Tibial nerve (tissue), 4 donors: ENCODE results near the gene SFI1. TPM values are rescaled to one million over a fixed set of nuclear protein-coding genes. Genes with fewer than 3 reads are reported as not detected.
A peak's percentile ranks its signal among the peaks of the same experiment; 100 is the strongest.

ENCODE experiments used
- DNase-seq, 2 donors: peaks; one replicate each; pipeline ENCODE4 v3.0.0-alpha.2; 2019; ENCODE audit warnings: low spot score in 2 of 2
- H3K27ac ChIP-seq, 4 donors: fragments of 200-600 bp; sonication (generic) in 3 of 4; one replicate each; pipeline ENCODE4 v1.5.1; 2017 to 2019; ENCODE audit warnings: mild to moderate bottlenecking in 1 of 4
- H3K27me3 ChIP-seq, 2 donors: fragments of 200-600 bp; sonication (generic) in 1 of 2; one replicate each; pipeline versions ENCODE4 v1.5.1 to v1.6.0; 2017 to 2019
- H3K36me3 ChIP-seq, 3 donors: fragments of 200-600 bp; sonication (generic); one replicate each; pipeline ENCODE4 v1.5.1; 2018 to 2019
- H3K4me1 ChIP-seq, 4 donors: fragments of 200-600 bp; sonication (generic) in 3 of 4; one replicate each; pipeline ENCODE4 v1.5.1; 2017 to 2019
- H3K4me3 ChIP-seq, 4 donors: fragments of 200-600 bp; sonication (generic) in 3 of 4; one replicate each; pipeline ENCODE4 v1.5.1; 2017 to 2019; ENCODE audit warnings: mild to moderate bottlenecking in 1 of 4, moderate library complexity in 1 of 4
- H3K9me3 ChIP-seq, 4 donors: fragments of 200-600 bp; sonication (generic) in 3 of 4; one replicate each; pipeline ENCODE4 v1.5.1; 2017 to 2019
- CTCF ChIP-seq, 5 experiments: fragments of 200-600 bp in 3 of 5; fragments of 450-650 bp in 2 of 5; sonication (generic) in 3 of 5; IDR thresholded peaks; one replicate each; pipeline ENCODE4 v1.5.1; 2016 to 2019; ENCODE audit warnings: antibody characterized with exemption in 5 of 5, mild to moderate bottlenecking in 3 of 5, moderate library complexity in 2 of 5
- EP300 ChIP-seq, 2 donors: sonication (generic); formaldehyde crosslinking; IDR thresholded peaks; one replicate each; pipeline ENCODE4 v1.6.1; 2017; ENCODE audit warnings: antibody characterized with exemption in 2 of 2, mild to moderate bottlenecking in 1 of 2
- POLR2A ChIP-seq, 2 donors: fragments of 450-650 bp; IDR thresholded peaks; one replicate each; pipeline ENCODE4 v1.6.1; 2017; ENCODE audit warnings: antibody characterized with exemption in 2 of 2, mild to moderate bottlenecking in 2 of 2, moderate library complexity in 2 of 2
- WGBS, 2 donors: methylation state at CpG; one replicate each; pipeline ENCODE4 v1.1.5; 2018; 5-methylcytosine and 5-hydroxymethylcytosine counted together
- total RNA-seq, 4 donors: library from RNA; depleted of rRNA; stranded (reverse); fragments of >200 nt; gene quantifications; one replicate each; pipeline ENCODE4 v1.1.0, GENCODE V29; 2016

The SFI1 gene
- total RNA-seq, 4 donors from 2014 or later = 30.4 to 66.9 (median 49.5) TPM

DNA sequence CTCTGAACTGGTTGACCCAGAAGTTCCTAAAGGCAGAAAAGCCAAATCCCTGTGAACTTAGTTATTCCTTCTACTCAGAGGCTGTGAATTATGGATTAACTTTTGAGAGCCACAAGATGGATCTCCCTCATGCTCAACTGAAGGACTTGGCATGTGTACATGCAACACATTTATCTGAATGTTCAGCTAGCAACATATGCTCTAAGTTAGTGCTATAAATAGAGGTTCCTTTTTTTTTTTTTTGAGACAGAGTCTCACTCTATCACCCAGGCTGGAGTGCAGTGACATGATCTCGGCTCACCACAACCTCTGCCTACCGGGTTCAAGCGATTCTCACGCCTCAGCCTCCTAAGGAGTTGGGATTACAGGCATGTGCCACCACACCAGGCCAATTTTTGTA is 46.8 kb upstream of the SFI1 start:
- TF ChIP-seq EP300 (IDR thresholded peaks at IDR 0.05) (no peak), CTCF (IDR thresholded peaks at IDR 0.05) (no peak), POLR2A (IDR thresholded peaks at IDR 0.05) (no peak)
- Histone ChIP-seq H3K9me3 (no peaks in the 10 kb centered on the region), H3K27ac (no peak overlapping the region), H3K27me3 (no peaks in the 10 kb centered on the region), H3K4me1 (no peaks in the 10 kb centered on the region), H3K4me3 (no peak overlapping the region), H3K36me3 (peaks cover 3 to 83% (median 4%) of the 10 kb centered on the region in 3 donors)
- WGBS, 2 donors = 91 to 94% methylated on average over 4 of the region's 4 CpGs
- DNase-seq = no peak

GRCh38 chr22:31451709-31452571 is 44.4 kb upstream of the SFI1 start:
- Histone ChIP-seq H3K4me3 (no peak overlapping the region), H3K4me1 (no peaks in the 10 kb centered on the region), H3K36me3 (peaks cover 3 to 80% (median 4%) of the 10 kb centered on the region in 3 donors), H3K27ac (no peak overlapping the region), H3K9me3 (no peaks in the 10 kb centered on the region), H3K27me3 (no peaks in the 10 kb centered on the region)
- no peak for DNase-seq
- WGBS, 2 donors = 80 to 84% methylated on average over 5 of the region's 5 CpGs
- TF ChIP-seq CTCF (IDR thresholded peaks at IDR 0.05) (peak in 1 of 5 experiments; percentile 27), POLR2A (IDR thresholded peaks at IDR 0.05) (no peak)

DNA sequence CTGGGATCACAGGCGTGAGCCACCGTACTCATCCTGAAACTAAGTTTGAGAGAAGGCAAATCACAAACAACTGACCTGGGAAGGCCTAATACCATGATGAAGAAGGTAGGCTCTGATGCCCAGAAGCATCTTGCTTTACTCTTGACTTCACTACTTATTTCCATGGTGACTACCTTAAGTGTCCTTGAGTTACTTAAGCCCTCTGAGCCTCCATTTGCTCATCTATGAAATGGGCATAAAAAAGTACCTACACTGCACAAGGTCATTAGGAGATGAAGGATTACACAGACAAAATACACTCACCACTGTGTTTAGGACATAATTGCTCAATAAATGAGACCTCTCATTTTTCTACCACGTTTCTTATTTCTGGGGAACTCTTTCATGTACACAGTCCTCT is 34.6 kb upstream of the SFI1 start:
- 83 to 89% methylated on average over 3 of the region's 3 CpGs for WGBS, 2 donors
- no peak overlapping the region for H3K27ac ChIP-seq

GRCh38 chr22:31465307-31465706 is 31.0 kb upstream of the SFI1 start:
- no peak overlapping the region for H3K27ac ChIP-seq
- H3K9me3 ChIP-seq = no peaks in the 10 kb centered on the region
- peaks cover 0 to 83% (median 20%) of the 10 kb centered on the region in 3 donors for H3K36me3 ChIP-seq
- no peaks in the 10 kb centered on the region for H3K4me1 ChIP-seq
- DNase-seq = no peak
- WGBS, 2 donors = 85 to 90% methylated on average over 2 of the region's 2 CpGs
- no peak overlapping the region for H3K4me3 ChIP-seq
- TF ChIP-seq POLR2A (IDR thresholded peaks at IDR 0.05) (no peak), EP300 (IDR thresholded peaks at IDR 0.05) (no peak), CTCF (IDR thresholded peaks at IDR 0.05) (no peak)
- H3K27me3 ChIP-seq = no peaks in the 10 kb centered on the region

More for the DNA sequence above, 34.6 kb upstream of the SFI1 start:
- Histone ChIP-seq H3K36me3 (peaks cover 0 to 82% (median 24%) of the 10 kb centered on the region in 3 donors), H3K27me3 (no peaks in the 10 kb centered on the region), H3K4me3 (no peak overlapping the region), H3K4me1 (no peaks in the 10 kb centered on the region), H3K9me3 (no peaks in the 10 kb centered on the region)
- DNase-seq = no peak
- TF ChIP-seq POLR2A (IDR thresholded peaks at IDR 0.05) (no peak), EP300 (IDR thresholded peaks at IDR 0.05) (no peak), CTCF (IDR thresholded peaks at IDR 0.05) (no peak)

GRCh38 chr22:31474743-31475142 is 21.6 kb upstream of the SFI1 start:
- 77% methylated on average over 2 of the region's 2 CpGs for WGBS, 2 donors
- Histone ChIP-seq H3K27me3 (no peaks in the 10 kb centered on the region), H3K27ac (no peak overlapping the region), H3K9me3 (no peaks in the 10 kb centered on the region), H3K4me3 (no peak overlapping the region), H3K4me1 (peaks cover 0 to 16% (median 0%) of the 10 kb centered on the region in 4 donors), H3K36me3 (peaks cover 0 to 39% (median 0%) of the 10 kb centered on the region in 3 donors)
- DNase-seq = no peak
- TF ChIP-seq EP300 (IDR thresholded peaks at IDR 0.05) (no peak), CTCF (IDR thresholded peaks at IDR 0.05) (no peak), POLR2A (IDR thresholded peaks at IDR 0.05) (no peak)
